GM23338 (cell line): ENCODE results near the gene ARL9. TPM values are rescaled to one million over a fixed set of nuclear protein-coding genes. Genes with fewer than 3 reads are reported as not detected.

Experiments
- ZNF114 ChIP-seq: fragments of 250-450 bp; sonication (Bioruptor Pico); IDR thresholded peaks from 2 replicates; pipeline ENCODE4 v1.5.0; 2020; ENCODE audit warnings: mild to moderate bottlenecking, moderate library complexity
- polyA plus RNA-seq: library from polyadenylated mRNA; unstranded; fragments of >200 nt; fragmentation: Nextera tagmentation; extraction: Ambion mirVana; gene quantifications from 2 replicates; pipeline ENCODE4 v1.2.1, GENCODE V29; 2016
- total RNA-seq: library from RNA; depleted of rRNA; stranded (reverse); fragments of >200 nt; shearing (Covaris generic); gene quantifications from 2 replicates; pipeline ENCODE4 v1.2.3, GENCODE V29; 2014
- TF ChIP-seq, protein P1 (sequence below): IDR thresholded peaks from one replicate; pipeline ENCODE4 v1.6.1; 2018; ENCODE audit warnings: antibody characterized with exemption; ENCODE audit not compliant: unreplicated experiment
- TF ChIP-seq, protein P2 (sequence below): IDR thresholded peaks from 2 replicates; pipeline ENCODE4 v1.6.1; 2016; ENCODE audit warnings: antibody characterized with exemption
- TF ChIP-seq, protein P3 (sequence below): fragments of 250-450 bp; sonication (Bioruptor Pico); IDR thresholded peaks from 2 replicates; pipeline ENCODE4 v1.5.0; 2020; ENCODE audit warnings: mild to moderate bottlenecking, moderate library complexity

The ARL9 gene
- total and polyA plus RNA-seq, 2 experiments from 2014 or later, result 0.37 TPM; not detected in 1

DNA sequence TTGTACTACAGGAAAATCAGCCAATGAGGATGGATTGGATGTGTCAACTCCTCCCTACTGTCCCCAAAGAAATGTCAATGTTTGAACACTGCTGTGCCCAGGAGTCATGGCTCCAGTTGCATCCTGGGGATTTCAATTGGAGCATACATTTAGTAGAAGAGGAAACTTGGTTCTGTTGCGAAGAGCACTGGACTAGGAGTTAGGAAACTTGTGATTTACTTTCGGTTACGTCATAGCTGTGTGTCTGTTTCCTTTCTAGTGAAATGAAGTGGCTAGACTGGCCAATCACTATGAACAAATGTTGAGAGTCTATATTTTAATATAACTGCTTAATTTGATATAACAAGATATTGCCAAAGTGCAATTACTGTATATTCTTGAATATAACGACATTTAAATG lies 35.2 kb downstream of the ARL9 start (continued):
- TF ChIP-seq, protein P1, sequence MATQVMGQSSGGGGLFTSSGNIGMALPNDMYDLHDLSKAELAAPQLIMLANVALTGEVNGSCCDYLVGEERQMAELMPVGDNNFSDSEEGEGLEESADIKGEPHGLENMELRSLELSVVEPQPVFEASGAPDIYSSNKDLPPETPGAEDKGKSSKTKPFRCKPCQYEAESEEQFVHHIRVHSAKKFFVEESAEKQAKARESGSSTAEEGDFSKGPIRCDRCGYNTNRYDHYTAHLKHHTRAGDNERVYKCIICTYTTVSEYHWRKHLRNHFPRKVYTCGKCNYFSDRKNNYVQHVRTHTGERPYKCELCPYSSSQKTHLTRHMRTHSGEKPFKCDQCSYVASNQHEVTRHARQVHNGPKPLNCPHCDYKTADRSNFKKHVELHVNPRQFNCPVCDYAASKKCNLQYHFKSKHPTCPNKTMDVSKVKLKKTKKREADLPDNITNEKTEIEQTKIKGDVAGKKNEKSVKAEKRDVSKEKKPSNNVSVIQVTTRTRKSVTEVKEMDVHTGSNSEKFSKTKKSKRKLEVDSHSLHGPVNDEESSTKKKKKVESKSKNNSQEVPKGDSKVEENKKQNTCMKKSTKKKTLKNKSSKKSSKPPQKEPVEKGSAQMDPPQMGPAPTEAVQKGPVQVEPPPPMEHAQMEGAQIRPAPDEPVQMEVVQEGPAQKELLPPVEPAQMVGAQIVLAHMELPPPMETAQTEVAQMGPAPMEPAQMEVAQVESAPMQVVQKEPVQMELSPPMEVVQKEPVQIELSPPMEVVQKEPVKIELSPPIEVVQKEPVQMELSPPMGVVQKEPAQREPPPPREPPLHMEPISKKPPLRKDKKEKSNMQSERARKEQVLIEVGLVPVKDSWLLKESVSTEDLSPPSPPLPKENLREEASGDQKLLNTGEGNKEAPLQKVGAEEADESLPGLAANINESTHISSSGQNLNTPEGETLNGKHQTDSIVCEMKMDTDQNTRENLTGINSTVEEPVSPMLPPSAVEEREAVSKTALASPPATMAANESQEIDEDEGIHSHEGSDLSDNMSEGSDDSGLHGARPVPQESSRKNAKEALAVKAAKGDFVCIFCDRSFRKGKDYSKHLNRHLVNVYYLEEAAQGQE, result no peak
- TF ChIP-seq, protein P2, sequence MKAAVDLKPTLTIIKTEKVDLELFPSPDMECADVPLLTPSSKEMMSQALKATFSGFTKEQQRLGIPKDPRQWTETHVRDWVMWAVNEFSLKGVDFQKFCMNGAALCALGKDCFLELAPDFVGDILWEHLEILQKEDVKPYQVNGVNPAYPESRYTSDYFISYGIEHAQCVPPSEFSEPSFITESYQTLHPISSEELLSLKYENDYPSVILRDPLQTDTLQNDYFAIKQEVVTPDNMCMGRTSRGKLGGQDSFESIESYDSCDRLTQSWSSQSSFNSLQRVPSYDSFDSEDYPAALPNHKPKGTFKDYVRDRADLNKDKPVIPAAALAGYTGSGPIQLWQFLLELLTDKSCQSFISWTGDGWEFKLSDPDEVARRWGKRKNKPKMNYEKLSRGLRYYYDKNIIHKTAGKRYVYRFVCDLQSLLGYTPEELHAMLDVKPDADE, result no peak
- TF ChIP-seq, protein P3, sequence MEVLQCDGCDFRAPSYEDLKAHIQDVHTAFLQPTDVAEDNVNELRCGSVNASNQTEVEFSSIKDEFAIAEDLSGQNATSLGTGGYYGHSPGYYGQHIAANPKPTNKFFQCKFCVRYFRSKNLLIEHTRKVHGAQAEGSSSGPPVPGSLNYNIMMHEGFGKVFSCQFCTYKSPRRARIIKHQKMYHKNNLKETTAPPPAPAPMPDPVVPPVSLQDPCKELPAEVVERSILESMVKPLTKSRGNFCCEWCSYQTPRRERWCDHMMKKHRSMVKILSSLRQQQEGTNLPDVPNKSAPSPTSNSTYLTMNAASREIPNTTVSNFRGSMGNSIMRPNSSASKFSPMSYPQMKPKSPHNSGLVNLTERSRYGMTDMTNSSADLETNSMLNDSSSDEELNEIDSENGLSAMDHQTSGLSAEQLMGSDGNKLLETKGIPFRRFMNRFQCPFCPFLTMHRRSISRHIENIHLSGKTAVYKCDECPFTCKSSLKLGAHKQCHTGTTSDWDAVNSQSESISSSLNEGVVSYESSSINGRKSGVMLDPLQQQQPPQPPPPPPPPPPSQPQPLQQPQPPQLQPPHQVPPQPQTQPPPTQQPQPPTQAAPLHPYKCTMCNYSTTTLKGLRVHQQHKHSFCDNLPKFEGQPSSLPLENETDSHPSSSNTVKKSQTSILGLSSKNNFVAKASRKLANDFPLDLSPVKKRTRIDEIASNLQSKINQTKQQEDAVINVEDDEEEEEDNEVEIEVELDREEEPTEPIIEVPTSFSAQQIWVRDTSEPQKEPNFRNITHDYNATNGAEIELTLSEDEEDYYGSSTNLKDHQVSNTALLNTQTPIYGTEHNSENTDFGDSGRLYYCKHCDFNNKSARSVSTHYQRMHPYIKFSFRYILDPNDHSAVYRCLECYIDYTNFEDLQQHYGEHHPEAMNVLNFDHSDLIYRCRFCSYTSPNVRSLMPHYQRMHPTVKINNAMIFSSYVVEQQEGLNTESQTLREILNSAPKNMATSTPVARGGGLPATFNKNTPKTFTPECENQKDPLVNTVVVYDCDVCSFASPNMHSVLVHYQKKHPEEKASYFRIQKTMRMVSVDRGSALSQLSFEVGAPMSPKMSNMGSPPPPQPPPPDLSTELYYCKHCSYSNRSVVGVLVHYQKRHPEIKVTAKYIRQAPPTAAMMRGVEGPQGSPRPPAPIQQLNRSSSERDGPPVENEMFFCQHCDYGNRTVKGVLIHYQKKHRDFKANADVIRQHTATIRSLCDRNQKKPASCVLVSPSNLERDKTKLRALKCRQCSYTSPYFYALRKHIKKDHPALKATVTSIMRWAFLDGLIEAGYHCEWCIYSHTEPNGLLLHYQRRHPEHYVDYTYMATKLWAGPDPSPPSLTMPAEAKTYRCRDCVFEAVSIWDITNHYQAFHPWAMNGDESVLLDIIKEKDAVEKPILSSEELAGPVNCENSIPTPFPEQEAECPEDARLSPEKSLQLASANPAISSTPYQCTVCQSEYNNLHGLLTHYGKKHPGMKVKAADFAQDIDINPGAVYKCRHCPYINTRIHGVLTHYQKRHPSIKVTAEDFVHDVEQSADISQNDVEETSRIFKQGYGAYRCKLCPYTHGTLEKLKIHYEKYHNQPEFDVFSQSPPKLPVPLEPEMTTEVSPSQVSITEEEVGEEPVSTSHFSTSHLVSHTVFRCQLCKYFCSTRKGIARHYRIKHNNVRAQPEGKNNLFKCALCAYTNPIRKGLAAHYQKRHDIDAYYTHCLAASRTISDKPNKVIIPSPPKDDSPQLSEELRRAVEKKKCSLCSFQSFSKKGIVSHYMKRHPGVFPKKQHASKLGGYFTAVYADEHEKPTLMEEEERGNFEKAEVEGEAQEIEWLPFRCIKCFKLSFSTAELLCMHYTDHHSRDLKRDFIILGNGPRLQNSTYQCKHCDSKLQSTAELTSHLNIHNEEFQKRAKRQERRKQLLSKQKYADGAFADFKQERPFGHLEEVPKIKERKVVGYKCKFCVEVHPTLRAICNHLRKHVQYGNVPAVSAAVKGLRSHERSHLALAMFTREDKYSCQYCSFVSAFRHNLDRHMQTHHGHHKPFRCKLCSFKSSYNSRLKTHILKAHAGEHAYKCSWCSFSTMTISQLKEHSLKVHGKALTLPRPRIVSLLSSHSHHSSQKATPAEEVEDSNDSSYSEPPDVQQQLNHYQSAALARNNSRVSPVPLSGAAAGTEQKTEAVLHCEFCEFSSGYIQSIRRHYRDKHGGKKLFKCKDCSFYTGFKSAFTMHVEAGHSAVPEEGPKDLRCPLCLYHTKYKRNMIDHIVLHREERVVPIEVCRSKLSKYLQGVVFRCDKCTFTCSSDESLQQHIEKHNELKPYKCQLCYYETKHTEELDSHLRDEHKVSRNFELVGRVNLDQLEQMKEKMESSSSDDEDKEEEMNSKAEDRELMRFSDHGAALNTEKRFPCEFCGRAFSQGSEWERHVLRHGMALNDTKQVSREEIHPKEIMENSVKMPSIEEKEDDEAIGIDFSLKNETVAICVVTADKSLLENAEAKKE (CRISPR knock-in tag), result no peak
- no peak for TF ChIP-seq ZNF114 (CRISPR knock-in tag)
